Body of pancreas (tissue), 4 donors: ENCODE results near the gene COQ7. TPM values are rescaled to one million over a fixed set of nuclear protein-coding genes. Genes with fewer than 3 reads are reported as not detected.
A peak's percentile ranks its signal among the peaks of the same experiment; 100 is the strongest.

Experiments
- ATAC-seq: fragments of 150-250 bp; one replicate; pipeline ENCODE4 v1.9.1; 2016
- DNase-seq, 4 donors: peaks; one replicate each; pipeline ENCODE4 v3.0.0-alpha.2; 2019
- H3K27ac ChIP-seq, 4 donors: fragments of 200-600 bp; sonication (generic); 1 replicate in 3 of 4; 2 replicates in 1 of 4; pipeline versions ENCODE4 v1.5.1 to v1.6.1; 2016 to 2019; ENCODE audit warnings: mild to moderate bottlenecking in 1 of 4, mixed read lengths in 1 of 4, moderate library complexity in 1 of 4
- H3K27me3 ChIP-seq, 2 donors: fragments of 200-600 bp; sonication (generic); one replicate each; pipeline ENCODE4 v1.6.0; 2016; ENCODE audit warnings: mild to moderate bottlenecking in 1 of 2
- H3K36me3 ChIP-seq, 2 donors: fragments of 200-600 bp; sonication (generic); replicated peaks in 1 of 2; 2 replicates each; pipeline ENCODE4 v1.5.1; 2016; ENCODE audit warnings: low read depth in 2 of 2; ENCODE audit not compliant: insufficient read depth in 1 of 2
- H3K4me1 ChIP-seq: fragments of 200-600 bp; sonication (generic); one replicate; pipeline ENCODE4 v1.6.0; 2016
- H3K4me3 ChIP-seq, 2 donors: fragments of 200-600 bp; sonication (generic); 1 replicate in 1 of 2; 2 replicates in 1 of 2; pipeline ENCODE4 v1.5.1; 2016 to 2019
- H3K9me3 ChIP-seq, 3 donors: fragments of 200-600 bp; sonication (generic); 1 replicate in 2 of 3; 2 replicates in 1 of 3; pipeline ENCODE4 v1.5.1; 2016
- POLR2A ChIP-seq, 3 donors: fragments of 450-650 bp; IDR thresholded peaks; one replicate each; pipeline ENCODE4 v1.6.1; 2016; ENCODE audit warnings: antibody characterized with exemption in 3 of 3, mild to moderate bottlenecking in 2 of 3
- WGBS, 2 donors: methylation state at CpG; one replicate each; pipeline ENCODE4 v1.1.5; 2017; 5-methylcytosine and 5-hydroxymethylcytosine counted together
- intact Hi-C: fragments of 100-400 bp; cut with DNase I; formaldehyde crosslinking; loops from one replicate; pipeline ENCODE4 v1.15.1; 2023
- total RNA-seq, 2 donors: library from RNA; depleted of rRNA; stranded (reverse); fragments of >200 nt; gene quantifications; one replicate each; pipeline ENCODE4 v1.1.0, GENCODE V29; 2016
- TF ChIP-seq, protein P1 (sequence below), 7 experiments: fragments of 450-650 bp in 4 of 7; fragments of 200-600 bp in 3 of 7; sonication (generic) in 3 of 7; IDR thresholded peaks; one replicate each; pipeline ENCODE4 v1.5.1; 2016 to 2019; ENCODE audit warnings: antibody characterized with exemption in 7 of 7

The COQ7 gene
- total RNA-seq, 2 donors from 2014 or later = 8.6 to 9.1 TPM

DNA sequence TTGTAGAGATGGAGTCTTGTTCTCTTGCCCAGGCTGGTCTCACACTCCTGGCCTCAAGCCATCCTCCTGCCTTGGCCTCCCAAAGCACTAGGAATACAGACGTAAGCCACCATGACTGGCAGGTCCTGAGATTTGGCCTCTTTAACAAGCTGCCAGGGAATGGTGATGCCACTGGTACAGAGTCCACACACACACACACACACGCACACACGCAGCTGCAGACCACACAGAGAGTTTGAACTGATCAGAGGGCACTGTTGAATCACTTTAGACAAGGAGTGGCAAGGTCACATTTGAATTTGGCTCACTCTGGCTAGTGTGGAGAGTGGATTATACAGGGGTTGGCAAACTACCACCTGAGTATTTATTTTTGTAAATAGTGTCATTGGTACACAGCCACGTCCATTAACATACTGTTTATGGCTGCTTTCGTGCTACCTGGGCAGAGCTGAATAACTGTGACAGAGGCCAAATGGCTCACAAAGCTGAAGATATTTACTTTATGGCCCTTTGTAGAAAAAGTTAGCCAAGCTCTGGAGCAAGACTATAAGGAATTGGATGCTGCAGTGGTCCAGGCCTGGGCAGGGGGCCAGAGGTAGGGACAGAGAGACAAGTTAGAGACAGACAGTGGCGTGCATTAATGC, 56.2 kb downstream of the COQ7 start:
- Histone ChIP-seq H3K9me3 (no peaks in the 10 kb centered on the region), H3K4me3 (no peak overlapping the region), H3K36me3 (no peaks in the 10 kb centered on the region), H3K4me1 (peaks cover 30% of the 10 kb centered on the region), H3K27ac (peak overlapping the region in 3 of 4 donors; percentile 13 to 38 (median 19)), H3K27me3 (no peaks in the 10 kb centered on the region)
- TF ChIP-seq, protein P1, sequence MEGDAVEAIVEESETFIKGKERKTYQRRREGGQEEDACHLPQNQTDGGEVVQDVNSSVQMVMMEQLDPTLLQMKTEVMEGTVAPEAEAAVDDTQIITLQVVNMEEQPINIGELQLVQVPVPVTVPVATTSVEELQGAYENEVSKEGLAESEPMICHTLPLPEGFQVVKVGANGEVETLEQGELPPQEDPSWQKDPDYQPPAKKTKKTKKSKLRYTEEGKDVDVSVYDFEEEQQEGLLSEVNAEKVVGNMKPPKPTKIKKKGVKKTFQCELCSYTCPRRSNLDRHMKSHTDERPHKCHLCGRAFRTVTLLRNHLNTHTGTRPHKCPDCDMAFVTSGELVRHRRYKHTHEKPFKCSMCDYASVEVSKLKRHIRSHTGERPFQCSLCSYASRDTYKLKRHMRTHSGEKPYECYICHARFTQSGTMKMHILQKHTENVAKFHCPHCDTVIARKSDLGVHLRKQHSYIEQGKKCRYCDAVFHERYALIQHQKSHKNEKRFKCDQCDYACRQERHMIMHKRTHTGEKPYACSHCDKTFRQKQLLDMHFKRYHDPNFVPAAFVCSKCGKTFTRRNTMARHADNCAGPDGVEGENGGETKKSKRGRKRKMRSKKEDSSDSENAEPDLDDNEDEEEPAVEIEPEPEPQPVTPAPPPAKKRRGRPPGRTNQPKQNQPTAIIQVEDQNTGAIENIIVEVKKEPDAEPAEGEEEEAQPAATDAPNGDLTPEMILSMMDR (IDR thresholded peaks at IDR 0.05) = no peak
- no peak for TF ChIP-seq POLR2A (IDR thresholded peaks at IDR 0.05)
- DNase-seq = peak; percentile 50 to 71 (median 60)
- intact Hi-C loops = no loop called here
- peak; percentile 73 for ATAC-seq
- 38 to 40% methylated on average over 4 to 6 of the region's 6 CpGs for WGBS, 2 donors

DNA sequence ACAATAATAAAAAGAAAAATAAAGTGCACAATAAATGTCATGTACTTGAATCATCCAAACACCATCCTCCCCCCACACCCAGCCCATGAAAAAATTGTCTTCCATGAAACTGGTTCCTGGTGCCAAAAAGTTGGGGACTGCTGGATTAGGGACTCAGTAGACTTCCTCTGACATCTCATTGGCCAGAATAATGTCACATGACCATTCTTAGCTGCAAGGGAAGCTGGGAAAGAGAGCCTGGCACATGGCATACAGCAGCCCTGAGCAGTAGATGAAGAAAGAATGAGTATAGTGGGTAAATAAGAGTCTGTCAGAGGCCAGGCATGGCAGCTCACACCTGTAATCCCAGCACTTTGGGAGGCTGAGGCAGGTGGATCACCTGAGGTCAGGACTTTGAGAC, 58.9 kb downstream of the COQ7 start:
- H3K4me1 ChIP-seq = peaks cover 16% of the 10 kb centered on the region
- no peak overlapping the region for H3K27ac ChIP-seq
- ATAC-seq = no peak
- H3K36me3 ChIP-seq = no peaks in the 10 kb centered on the region
- intact Hi-C loops = no loop called here
- no peaks in the 10 kb centered on the region for H3K27me3 ChIP-seq
- no peak for TF ChIP-seq POLR2A (IDR thresholded peaks at IDR 0.05)
- TF ChIP-seq, protein P1 (IDR thresholded peaks at IDR 0.05) = no peak
- DNase-seq = no peak
- no peak overlapping the region for H3K4me3 ChIP-seq
- no peaks in the 10 kb centered on the region for H3K9me3 ChIP-seq

GRCh38 chr16:19127205-19127604, 59.8 kb downstream of the COQ7 start:
- intact Hi-C loops = no loop called here
- Histone ChIP-seq H3K4me1 (peaks cover 9% of the 10 kb centered on the region), H3K9me3 (no peaks in the 10 kb centered on the region), H3K4me3 (no peak overlapping the region), H3K27ac (no peak overlapping the region), H3K36me3 (no peaks in the 10 kb centered on the region), H3K27me3 (no peaks in the 10 kb centered on the region)
- WGBS, 2 donors = 72 to 86% methylated on average over 3 of the region's 3 CpGs
- DNase-seq (no peak), ATAC-seq (no peak)
- no peak for TF ChIP-seq POLR2A (IDR thresholded peaks at IDR 0.05)
- TF ChIP-seq, protein P1 (IDR thresholded peaks at IDR 0.05) = no peak

DNA sequence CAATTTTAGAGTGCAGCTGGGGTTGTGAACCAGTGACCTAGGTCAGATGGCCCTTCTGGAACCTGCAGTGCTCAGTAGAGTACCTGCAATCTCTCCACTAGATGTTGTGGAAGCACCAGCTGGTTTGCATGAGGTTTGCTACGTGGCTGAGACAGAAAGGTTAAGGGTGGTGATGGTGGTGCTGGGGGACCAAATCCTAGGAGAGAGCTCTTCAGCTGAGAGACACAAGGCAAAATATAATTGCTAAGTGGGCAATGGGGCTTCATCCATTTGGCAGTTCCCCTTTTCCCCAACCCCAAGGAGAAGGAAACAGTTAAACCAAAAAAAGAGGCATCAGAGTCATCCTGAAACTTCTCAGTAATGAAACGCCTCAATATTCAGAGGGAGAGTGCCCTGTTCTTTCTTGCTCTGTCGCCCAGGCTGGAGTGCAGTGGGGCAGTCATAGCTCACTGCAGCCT, 60.3 kb downstream of the COQ7 start:
- no peaks in the 10 kb centered on the region for H3K36me3 ChIP-seq
- TF ChIP-seq POLR2A (IDR thresholded peaks at IDR 0.05) = no peak
- TF ChIP-seq, protein P1 (IDR thresholded peaks at IDR 0.05) = no peak
- WGBS, 2 donors = 61 to 70% methylated on average over 3 of the region's 3 CpGs
- no peaks in the 10 kb centered on the region for H3K27me3 ChIP-seq
- DNase-seq (no peak), ATAC-seq (no peak)
- H3K4me3 ChIP-seq = no peak overlapping the region
- H3K4me1 ChIP-seq = peaks cover 9% of the 10 kb centered on the region
- no peak overlapping the region for H3K27ac ChIP-seq
- intact Hi-C loops = no loop called here
- H3K9me3 ChIP-seq = no peaks in the 10 kb centered on the region
